Right ventricle myocardium inferior (tissue), 1 donor: Measurements from ENCODE around the gene ALG3. TPM values are rescaled to one million over a fixed set of nuclear protein-coding genes. Genes with fewer than 3 reads are reported as not detected.

Experiments used
- ATAC-seq: fragments of 200-7000 bp; cut with Tn5 transposase; one replicate; pipeline ENCODE4 v1.9.1; 2020; ENCODE audit warnings: mild to moderate bottlenecking, moderate library complexity
- DNase-seq: peaks from one replicate; pipeline ENCODE4 v3.0.0; 2021; ENCODE audit errors: missing footprints
- intact Hi-C: fragments of 100-400 bp; cut with DNase I; formaldehyde crosslinking; loops from one replicate; pipeline ENCODE4 v1.11.0; 2022
- total RNA-seq: library from RNA; stranded (reverse); fragmentation: NEBNext Ultra II Directional; extraction: Animal tissue kit (Norgen Biotek cat#: 25700); gene quantifications from one replicate; pipeline ENCODE4 v1.2.1, GENCODE V29; 2021
- donor health status: DM: no; HTN: yes; CAD: no; lungs with severe emphysema.

ALG3 gene
- total RNA-seq, 1 donor from 2014 or later = 18.4 TPM

GRCh38 chr3:184238246-184238818 lies 10.4 kb downstream of the ALG3 start:
- DNase-seq (no peak), ATAC-seq (no peak)
- intact Hi-C loops = no loop called here

- no peak for ATAC-seq
- intact Hi-C loops = no loop called here
- DNase-seq = no peak
Observed at GRCh38 chr3:184237807-184238206, 11.0 kb downstream of the ALG3 start.

- DNase-seq = no peak
- no peak for ATAC-seq
- intact Hi-C loops = no loop called here
Observed at GRCh38 chr3:184237211-184237610, 11.6 kb downstream of the ALG3 start.

GRCh38 chr3:184236636-184237035 lies 12.1 kb downstream of the ALG3 start:
- intact Hi-C loops = no loop called here
- no peak for DNase-seq
- ATAC-seq = no peak

- DNase-seq (no peak), ATAC-seq (no peak)
- intact Hi-C loops = no loop called here
Observed at GRCh38 chr3:184236033-184236410, 12.7 kb downstream of the ALG3 start.

GRCh38 chr3:184235381-184236032 lies 13.3 kb downstream of the ALG3 start:
- ATAC-seq = no peak
- intact Hi-C loops = no loop called here
- DNase-seq = no peak

GRCh38 chr3:184234671-184235380 lies 13.9 kb downstream of the ALG3 start:
- DNase-seq (no peak), ATAC-seq (no peak)
- intact Hi-C loops = no loop called here

GRCh38 chr3:184234224-184234623 lies 14.5 kb downstream of the ALG3 start:
- intact Hi-C loops = no loop called here
- ATAC-seq (peak; percentile 5), DNase-seq (no peak)

GRCh38 chr3:184233127-184233843 lies 15.5 kb downstream of the ALG3 start:
- intact Hi-C loops = no loop called here
- DNase-seq (no peak), ATAC-seq (no peak)

GRCh38 chr3:184231671-184232070 lies 17.1 kb downstream of the ALG3 start:
- DNase-seq = no peak
- intact Hi-C loops = no loop called here
- ATAC-seq = no peak

GRCh38 chr3:184230603-184231528 lies 17.9 kb downstream of the ALG3 start:
- no peak for ATAC-seq
- DNase-seq = no peak
- intact Hi-C loops = no loop called here

GRCh38 chr3:184230081-184230602 lies 18.6 kb downstream of the ALG3 start:
- no peak for ATAC-seq
- DNase-seq = no peak
- intact Hi-C loops = no loop called here

- no peak for DNase-seq
- ATAC-seq = peak; percentile 91
- intact Hi-C loops = no loop called here
Observed at GRCh38 chr3:184229394-184230080, 19.2 kb downstream of the ALG3 start, which contains the start of gene VWA5B2. Gene VWA5B2 (plus strand): TSS chr3:184229585. CDS start chr3:184230529, 944 bp downstream.

- ATAC-seq = no peak
- intact Hi-C loops = no loop called here
Observed at GRCh38 chr3:184228376-184229137, 20.2 kb downstream of the ALG3 start.

GRCh38 chr3:184227481-184227935 lies 21.3 kb downstream of the ALG3 start:
- DNase-seq (no peak), ATAC-seq (no peak)
- intact Hi-C loops = no loop called here

More at GRCh38 chr3:184228376-184229137, 20.2 kb downstream of the ALG3 start:
- no peak for DNase-seq

GRCh38 chr3:184223946-184224345 lies 24.8 kb downstream of the ALG3 start:
- DNase-seq = no peak
- ATAC-seq = no peak
- intact Hi-C loops = no loop called here

- DNase-seq (no peak), ATAC-seq (no peak)
- intact Hi-C loops = no loop called here
Observed at GRCh38 chr3:184222521-184222920, 26.2 kb downstream of the ALG3 start.
